Left lung (tissue), 10 donors: Measurements from ENCODE around the gene IGFBP4. TPM values are rescaled to one million over a fixed set of nuclear protein-coding genes. Genes with fewer than 3 reads are reported as not detected.

Source experiments
- ATAC-seq: fragments of 200-7000 bp; cut with Tn5 transposase; one replicate; pipeline ENCODE4 v1.9.1; 2020; ENCODE audit warnings: moderate library complexity
- DNase-seq, 4 donors: peaks; one replicate each; pipeline ENCODE4 v3.0.0-alpha.2; 2013 to 2020
- H3K27ac ChIP-seq, 2 donors: fragments of 200-600 bp; sonication (generic) in 1 of 2; one replicate each; pipeline versions ENCODE4 v1.5.0 to v1.8.0; 2020 to 2021
- H3K27me3 ChIP-seq, 2 donors: fragments of 200-600 bp; sonication (generic) in 1 of 2; one replicate each; pipeline versions ENCODE4 v1.5.0 to v1.8.0; 2020 to 2021
- H3K36me3 ChIP-seq, 2 donors: fragments of 200-600 bp; sonication (generic) in 1 of 2; one replicate each; pipeline versions ENCODE4 v1.5.0 to v1.8.0; 2020 to 2021
- H3K4me1 ChIP-seq, 2 donors: fragments of 200-600 bp; one replicate each; pipeline ENCODE4 v1.8.0; 2021
- H3K4me3 ChIP-seq, 2 donors: fragments of 200-600 bp; sonication (generic) in 1 of 2; one replicate each; pipeline versions ENCODE4 v1.5.0 to v1.8.0; 2020 to 2021; ENCODE audit warnings: mild to moderate bottlenecking in 1 of 2
- H3K9me3 ChIP-seq, 2 donors: fragments of 200-600 bp; sonication (generic) in 1 of 2; one replicate each; pipeline versions ENCODE4 v1.5.0 to v1.8.0; 2020 to 2021
- CTCF ChIP-seq, 2 donors: fragments of 200-600 bp; sonication (generic) in 1 of 2; IDR thresholded peaks; one replicate each; pipeline versions ENCODE4 v1.5.0 to v1.8.0; 2021; ENCODE audit warnings: antibody characterized with exemption in 2 of 2
- intact Hi-C, 2 donors: fragments of 100-400 bp; cut with DNase I; formaldehyde crosslinking; loops; one replicate each; pipeline versions ENCODE4 v1.11.2 to v1.14.2; 2022
- polyA plus RNA-seq, 6 donors: library from polyadenylated mRNA; unstranded; fragments of 120-200 nt; gene quantifications; one replicate each; pipeline ENCODE4 v1.2.1, GENCODE V29; 2013; ENCODE audit not compliant: insufficient read length in 6 of 6
- total RNA-seq, 2 donors: library from RNA; stranded (reverse); fragmentation: NEBNext Ultra II Directional; extraction: Animal tissue kit (Norgen Biotek cat#: 25700); gene quantifications; one replicate each; pipeline ENCODE4 v1.2.1, GENCODE V29; 2021
- donor health status: DM: no; HTN: yes; CAD: no.
- donor health status: DM: no; HTN: no; CAD: no.

The IGFBP4 gene
- total and polyA plus RNA-seq, 8 donors, result 207 to 407 (median 240) TPM

GRCh38 chr17:40419559-40420331, 23.5 kb upstream of the IGFBP4 start:
- intact Hi-C loops, result no loop called here
- peak in 1 of 4 donors; percentile 57 for DNase-seq

GRCh38 chr17:40422990-40423633, 20.1 kb upstream of the IGFBP4 start:
- no peak overlapping the region for H3K27ac ChIP-seq
- H3K27me3 ChIP-seq, result no peaks in the 10 kb centered on the region
- DNase-seq (no peak), ATAC-seq (peak; percentile 23)
- TF ChIP-seq CTCF (IDR thresholded peaks at IDR 0.05), result no peak
- no peaks in the 10 kb centered on the region for H3K36me3 ChIP-seq
- intact Hi-C loops, result no loop called here
- H3K4me1 ChIP-seq, result peaks cover 3 to 26% of the 10 kb centered on the region in 2 donors
- no peak overlapping the region for H3K4me3 ChIP-seq
- H3K9me3 ChIP-seq, result no peaks in the 10 kb centered on the region

More at GRCh38 chr17:40419559-40420331, 23.5 kb upstream of the IGFBP4 start:
- H3K9me3 ChIP-seq, result no peaks in the 10 kb centered on the region
- no peak overlapping the region for H3K4me3 ChIP-seq
- H3K36me3 ChIP-seq, result no peaks in the 10 kb centered on the region
- H3K27ac ChIP-seq, result peak overlapping the region; percentile 21 to 49
- peak; percentile 9 for ATAC-seq
- peaks cover 3 to 54% of the 10 kb centered on the region in 2 donors for H3K4me1 ChIP-seq
- TF ChIP-seq CTCF (IDR thresholded peaks at IDR 0.05), result no peak
- no peaks in the 10 kb centered on the region for H3K27me3 ChIP-seq

GRCh38 chr17:40425741-40426140, 17.5 kb upstream of the IGFBP4 start:
- no peak overlapping the region for H3K4me3 ChIP-seq
- H3K4me1 ChIP-seq, result peaks cover 0 to 5% of the 10 kb centered on the region in 2 donors
- H3K27ac ChIP-seq, result no peak overlapping the region
- TF ChIP-seq CTCF (IDR thresholded peaks at IDR 0.05), result no peak
- H3K9me3 ChIP-seq, result no peaks in the 10 kb centered on the region
- H3K36me3 ChIP-seq, result no peaks in the 10 kb centered on the region
- no peaks in the 10 kb centered on the region for H3K27me3 ChIP-seq
- no peak for ATAC-seq
- DNase-seq, result peak in 1 of 4 donors; percentile 20
- intact Hi-C loops, result no loop called here

- TF ChIP-seq CTCF (IDR thresholded peaks at IDR 0.05), result no peak
- H3K9me3 ChIP-seq, result no peaks in the 10 kb centered on the region
- no peak overlapping the region for H3K4me3 ChIP-seq
- no peaks in the 10 kb centered on the region for H3K36me3 ChIP-seq
- intact Hi-C loops, result no loop called here
- ATAC-seq, result no peak
- DNase-seq, result peak in 1 of 4 donors; percentile 12
- H3K27me3 ChIP-seq, result no peaks in the 10 kb centered on the region
- no peak overlapping the region for H3K27ac ChIP-seq
- H3K4me1 ChIP-seq, result peaks cover 0 to 5% of the 10 kb centered on the region in 2 donors
These were observed 16.2 kb upstream of the IGFBP4 start for GRCh38 chr17:40427002-40427491.
